Measurements from ENCODE around the gene IFT81.

Gene IFT81

GRCh38 chr12:110159671-110160245, 35.6 kb downstream of the IFT81 start:
- DNase-seq = no peak

GRCh38 chr12:110165540-110166159, 41.5 kb downstream of the IFT81 start:
- DNase-seq = no peak

- DNase-seq = peak; percentile 15
These were observed 44.7 kb downstream of the IFT81 start for GRCh38 chr12:110168732-110169455.

- no peak for DNase-seq
These were observed 46.5 kb downstream of the IFT81 start for GRCh38 chr12:110170535-110171185.

GRCh38 chr12:110171186-110171538, 47.0 kb downstream of the IFT81 start:
- DNase-seq = no peak

GRCh38 chr12:110171636-110172035, 47.5 kb downstream of the IFT81 start:
- no peak for DNase-seq

- no peak for DNase-seq
These were observed 50.3 kb downstream of the IFT81 start for GRCh38 chr12:110174373-110174996.

- DNase-seq = no peak
These were observed 51.0 kb downstream of the IFT81 start for GRCh38 chr12:110175201-110175600.

- DNase-seq = peak; percentile 70
These were observed 52.6 kb downstream of the IFT81 start for GRCh38 chr12:110176745-110177144.

GRCh38 chr12:110179291-110179690, 55.1 kb downstream of the IFT81 start:
- DNase-seq = no peak

- DNase-seq = no peak
These were observed 56.4 kb downstream of the IFT81 start for GRCh38 chr12:110180591-110181005.

- DNase-seq = no peak
These were observed 58.1 kb downstream of the IFT81 start for GRCh38 chr12:110182281-110182680.

GRCh38 chr12:110183386-110183785, 59.2 kb downstream of the IFT81 start:
- no peak for DNase-seq

- no peak for DNase-seq
These were observed 61.5 kb downstream of the IFT81 start for GRCh38 chr12:110185626-110186025.

GRCh38 chr12:110186059-110186458, 61.9 kb downstream of the IFT81 start:
- no peak for DNase-seq

- DNase-seq = no peak
These were observed 69.0 kb downstream of the IFT81 start for GRCh38 chr12:110193196-110193595.

GRCh38 chr12:110197003-110197402, 72.8 kb downstream of the IFT81 start:
- DNase-seq = no peak

- no peak for DNase-seq
These were observed 74.2 kb downstream of the IFT81 start for GRCh38 chr12:110198386-110198785.

- DNase-seq = no peak
These were observed 75.4 kb downstream of the IFT81 start for GRCh38 chr12:110199339-110200123.

GRCh38 chr12:110200124-110200417, 75.9 kb downstream of the IFT81 start:
- no peak for DNase-seq

- DNase-seq = no peak
These were observed 77.8 kb downstream of the IFT81 start for GRCh38 chr12:110201995-110202394.

GRCh38 chr12:110203546-110203945, 79.4 kb downstream of the IFT81 start:
- DNase-seq = no peak

GRCh38 chr12:110205931-110206330, 81.8 kb downstream of the IFT81 start:
- DNase-seq = no peak
